Small intestine (tissue), 7 donors: ENCODE data around the gene ZWILCH. TPM values are rescaled to one million over a fixed set of nuclear protein-coding genes. Genes with fewer than 3 reads are reported as not detected.

Source experiments
- DNase-seq, 2 donors: peaks; one replicate each; pipeline versions ENCODE4 v3.0.0 to v3.0.0-alpha.2; 2013
- FAIRE-seq: peaks from 2 replicates; lab custom pipeline; 2012; peaks lifted over from hg19 to GRCh38; lab: Jason Lieb, UNC
- H3K27ac ChIP-seq, 3 donors: one replicate each; pipeline ENCODE4 v1.5.1; 2013; ENCODE audit warnings: low read length in 2 of 3, mild to moderate bottlenecking in 2 of 3, control low read depth in 1 of 3, inconsistent platforms in 1 of 3, low read depth in 1 of 3, moderate library complexity in 1 of 3
- H3K27me3 ChIP-seq, 3 donors: one replicate each; pipeline ENCODE4 v1.6.1; 2013; ENCODE audit warnings: low read length in 3 of 3, inconsistent platforms in 1 of 3; ENCODE audit not compliant: control insufficient read depth in 3 of 3, insufficient read depth in 3 of 3
- H3K36me3 ChIP-seq, 3 donors: one replicate each; pipeline ENCODE4 v1.6.1; 2013; ENCODE audit warnings: low read length in 3 of 3, inconsistent platforms in 1 of 3, low read depth in 1 of 3, mild to moderate bottlenecking in 1 of 3, moderate library complexity in 1 of 3; ENCODE audit not compliant: control insufficient read depth in 3 of 3, insufficient read depth in 2 of 3
- H3K4me1 ChIP-seq, 3 donors: one replicate each; pipeline ENCODE4 v1.6.1; 2013; ENCODE audit warnings: low read length in 2 of 3, inconsistent platforms in 1 of 3, low read depth in 1 of 3, mild to moderate bottlenecking in 1 of 3, moderate library complexity in 1 of 3; ENCODE audit not compliant: control insufficient read depth in 3 of 3, insufficient read depth in 2 of 3
- H3K4me3 ChIP-seq, 3 donors: one replicate each; pipeline ENCODE4 v1.5.1; 2013; ENCODE audit warnings: low read length in 3 of 3, control low read depth in 1 of 3, inconsistent platforms in 1 of 3, low read depth in 1 of 3, mild to moderate bottlenecking in 1 of 3, moderate library complexity in 1 of 3
- H3K9me3 ChIP-seq, 2 donors: one replicate each; pipeline ENCODE4 v1.6.1; 2013; ENCODE audit warnings: low read depth in 1 of 2, low read length in 1 of 2; ENCODE audit not compliant: control insufficient read depth in 2 of 2, insufficient read depth in 1 of 2
- WGBS, 3 donors: extraction: QIAGEN DNeasy Blood & Tissue Kit; methylation state at CpG; one replicate each; pipeline ENCODE4 v1.1.7; 2013; 5-methylcytosine and 5-hydroxymethylcytosine counted together
- polyA plus RNA-seq, 4 donors: library from polyadenylated mRNA; stranded (reverse) in 3 of 4; unstranded in 1 of 4; fragments of 200-250 nt in 3 of 4; fragments of 120-200 nt in 1 of 4; gene quantifications; one replicate each; pipeline versions ENCODE4 v1.2.1 to v1.2.3, GENCODE V29; 2013
- donor health status: healthy with polysubstance abuse.
- donor health status: control.
- donor health status: control.
- donor health status: Bipolar disorder and iron deficiency.
- donor health status: healthy.

The ZWILCH gene
- polyA plus RNA-seq, 4 donors, result 2.5 to 13.1 (median 8.5) TPM

DNA sequence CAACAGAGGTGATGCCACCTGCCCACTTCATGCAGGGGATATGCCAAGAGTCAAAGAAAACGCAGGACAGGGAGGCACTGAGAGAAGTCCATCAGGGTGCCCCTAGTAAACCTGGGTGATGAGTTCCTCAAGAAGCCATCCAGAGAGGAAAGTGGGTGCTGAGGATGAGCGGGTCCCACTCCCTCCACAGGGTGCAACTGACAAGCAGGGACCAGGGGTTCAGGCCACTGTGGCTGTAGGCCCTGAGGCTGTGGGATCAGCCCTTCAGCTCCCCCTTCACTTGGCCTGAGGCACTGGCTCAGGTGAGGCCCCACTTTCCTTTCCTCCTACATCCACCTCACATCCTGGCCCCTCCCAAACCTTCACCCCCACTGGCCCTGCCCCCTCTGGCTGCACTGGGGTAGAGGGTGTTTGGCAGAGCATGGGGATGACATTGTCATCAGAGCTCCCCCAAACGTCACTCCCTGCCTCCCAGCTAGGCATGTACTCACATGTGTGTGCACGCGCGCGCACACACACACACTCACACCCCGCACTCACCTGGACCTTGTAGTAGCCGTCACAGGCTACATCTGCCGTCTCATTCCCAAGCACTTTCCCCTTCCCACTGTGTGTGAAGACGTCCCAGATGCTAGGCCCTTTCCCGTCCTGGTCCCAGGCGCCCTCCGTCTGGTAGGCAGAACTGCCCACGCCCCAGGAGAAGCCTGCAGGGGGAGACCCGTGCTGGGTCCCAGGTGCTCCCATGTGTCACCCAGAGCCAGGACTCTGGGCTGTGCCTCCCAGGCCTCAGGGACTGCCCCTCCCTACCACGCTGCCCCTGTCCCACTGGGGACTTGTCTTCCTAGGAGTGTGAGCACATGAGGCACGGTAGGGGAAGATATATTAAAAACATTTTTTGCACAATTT lies 59.3 kb downstream of the ZWILCH start:
- H3K36me3 ChIP-seq, result no peaks in the 10 kb centered on the region
- no peak overlapping the region for H3K27ac ChIP-seq
- H3K9me3 ChIP-seq, result no peaks in the 10 kb centered on the region
- H3K4me3 ChIP-seq, result no peak overlapping the region
- no peaks in the 10 kb centered on the region for H3K27me3 ChIP-seq
- FAIRE-seq (no peak), DNase-seq (no peak)
- H3K4me1 ChIP-seq, result no peaks in the 10 kb centered on the region
- 83 to 85% (median 83%) methylated on average over 15 to 18 of the region's 18 CpGs for WGBS, 3 donors

DNA sequence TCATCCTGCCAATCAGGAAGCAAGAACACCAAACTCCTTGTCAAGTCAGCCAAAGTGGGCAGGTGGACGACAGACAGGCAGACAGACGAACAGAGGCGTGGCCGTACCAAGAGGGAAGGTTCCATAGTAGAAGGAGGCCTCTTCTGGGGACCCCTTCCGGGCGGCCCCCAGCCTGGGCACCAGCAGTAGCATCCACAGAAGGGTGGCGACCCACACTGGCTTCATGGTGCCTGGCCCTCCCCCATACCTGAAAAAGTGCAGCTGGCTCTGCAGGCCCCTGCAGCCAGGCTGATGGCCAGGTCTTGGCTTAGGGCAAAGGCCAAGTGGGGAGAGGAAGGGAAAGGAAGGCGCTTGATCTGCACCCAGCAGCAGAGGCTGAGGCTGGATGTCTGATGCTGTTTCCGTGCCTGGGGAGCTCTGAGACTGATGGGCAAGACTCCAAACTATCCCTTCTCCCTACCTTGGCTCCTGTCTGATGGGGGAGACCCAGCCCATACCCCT lies 60.1 kb downstream of the ZWILCH start:
- 68 to 75% (median 74%) methylated on average over 9 of the region's 9 CpGs for WGBS, 3 donors
- Histone ChIP-seq H3K27me3 (no peaks in the 10 kb centered on the region), H3K4me3 (no peak overlapping the region), H3K9me3 (no peaks in the 10 kb centered on the region), H3K4me1 (no peaks in the 10 kb centered on the region), H3K27ac (no peak overlapping the region), H3K36me3 (no peaks in the 10 kb centered on the region)
- no peak for FAIRE-seq
- DNase-seq, result no peak

DNA sequence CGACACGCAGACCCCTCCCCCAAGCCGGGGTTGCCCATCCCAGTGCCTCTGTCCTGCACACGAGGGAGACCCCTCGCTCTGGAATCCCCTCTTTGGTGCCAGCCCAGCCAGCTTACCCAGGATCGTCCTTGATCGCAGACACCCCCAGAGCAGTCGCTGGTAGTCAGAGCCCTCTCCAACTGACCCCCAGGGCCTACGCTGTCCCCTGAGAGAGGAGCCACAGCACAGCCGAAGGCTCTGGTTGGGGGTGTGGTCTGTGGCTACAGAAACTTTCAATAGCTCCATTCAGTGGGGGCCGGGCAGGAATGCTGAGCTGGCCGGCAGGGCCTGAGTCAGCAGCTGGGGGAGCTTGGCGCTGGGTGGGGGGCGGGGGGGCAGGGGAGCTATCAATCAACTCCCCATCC lies 60.6 kb downstream of the ZWILCH start, which contains the start of gene LCTL:
TSS of gene LCTL (minus strand) at position 258 of the 404 bp plus-strand sequence. CDS start 633 bp downstream, outside the sequence.
- Histone ChIP-seq H3K27me3 (no peaks in the 10 kb centered on the region), H3K4me3 (no peak within 1 kb of the TSS), H3K9me3 (no peaks in the 10 kb centered on the region), H3K36me3 (no peaks in the 10 kb centered on the region), H3K4me1 (no peaks in the 10 kb centered on the region), H3K27ac (no peak within 1 kb of the TSS)
- DNase-seq (no peak), FAIRE-seq (no peak)
- WGBS, 3 donors, result 55 to 81% (median 70%) methylated on average over 12 to 14 of the region's 14 CpGs

GRCh38 chr15:66566963-66567531 lies 61.9 kb downstream of the ZWILCH start:
- WGBS, 3 donors, result 29 to 35% (median 29%) methylated on average over 15 of the region's 15 CpGs
- FAIRE-seq, result no peak

GRCh38 chr15:66567897-66568296 lies 62.8 kb downstream of the ZWILCH start:
- WGBS, 3 donors, result 87 to 94% (median 88%) methylated on average over 7 of the region's 7 CpGs
- DNase-seq (no peak), FAIRE-seq (no peak)
- Histone ChIP-seq H3K27me3 (no peaks in the 10 kb centered on the region), H3K9me3 (no peaks in the 10 kb centered on the region), H3K4me3 (no peak overlapping the region), H3K36me3 (no peaks in the 10 kb centered on the region), H3K27ac (no peak overlapping the region), H3K4me1 (no peaks in the 10 kb centered on the region)

More at GRCh38 chr15:66566963-66567531, 61.9 kb downstream of the ZWILCH start:
- Histone ChIP-seq H3K4me1 (no peaks in the 10 kb centered on the region), H3K4me3 (no peak overlapping the region), H3K36me3 (no peaks in the 10 kb centered on the region), H3K27me3 (no peaks in the 10 kb centered on the region), H3K27ac (no peak overlapping the region), H3K9me3 (no peaks in the 10 kb centered on the region)
- peak; percentile 66 to 73 for DNase-seq

- H3K4me3 ChIP-seq, result no peak overlapping the region
- 81 to 88% (median 83%) methylated on average over 8 to 9 of the region's 9 CpGs for whole genome bisulfite sequencing, 3 donors
Observed at GRCh38 chr15:66569461-66570137, 64.5 kb downstream of the ZWILCH start.

DNA sequence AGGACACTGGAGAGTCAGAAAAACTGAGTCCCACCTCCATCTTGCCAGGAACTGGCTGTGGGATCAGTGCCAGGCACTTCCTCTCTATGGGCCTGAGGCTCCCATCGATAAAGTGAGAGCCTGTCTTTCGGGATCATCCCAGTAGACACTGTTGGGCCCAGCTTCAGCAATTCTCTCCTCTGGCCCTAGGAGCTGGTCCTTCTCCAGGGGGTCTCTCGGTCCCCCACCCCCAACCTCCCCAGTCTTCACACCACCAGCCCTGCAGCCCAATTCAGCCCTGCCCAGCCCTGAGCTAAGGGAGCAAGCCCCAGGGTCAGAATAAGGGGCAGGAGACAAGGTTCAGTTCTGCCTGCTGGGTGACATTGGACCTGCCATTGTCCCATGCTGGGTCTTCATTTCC lies 65.2 kb downstream of the ZWILCH start:
- DNase-seq (no peak), FAIRE-seq (no peak)
- Histone ChIP-seq H3K27ac (no peak overlapping the region), H3K9me3 (no peaks in the 10 kb centered on the region), H3K4me1 (no peaks in the 10 kb centered on the region), H3K27me3 (no peaks in the 10 kb centered on the region), H3K36me3 (no peaks in the 10 kb centered on the region), H3K4me3 (no peak overlapping the region)
- 75 to 91% (median 90%) methylated on average over 3 of the region's 3 CpGs for WGBS, 3 donors

More at GRCh38 chr15:66569461-66570137, 64.5 kb downstream of the ZWILCH start:
- H3K4me1 ChIP-seq, result no peaks in the 10 kb centered on the region
- no peak for DNase-seq
- no peaks in the 10 kb centered on the region for H3K36me3 ChIP-seq
- no peaks in the 10 kb centered on the region for H3K27me3 ChIP-seq
- FAIRE-seq, result no peak
- H3K9me3 ChIP-seq, result no peaks in the 10 kb centered on the region
- no peak overlapping the region for H3K27ac ChIP-seq

GRCh38 chr15:66570842-66571478 lies 65.8 kb downstream of the ZWILCH start:
- H3K4me1 ChIP-seq, result no peaks in the 10 kb centered on the region
- DNase-seq (no peak), FAIRE-seq (no peak)
- no peaks in the 10 kb centered on the region for H3K9me3 ChIP-seq
- no peaks in the 10 kb centered on the region for H3K27me3 ChIP-seq
- no peaks in the 10 kb centered on the region for H3K36me3 ChIP-seq
- no peak overlapping the region for H3K4me3 ChIP-seq
- no peak overlapping the region for H3K27ac ChIP-seq
- 77 to 85% (median 78%) methylated on average over 5 to 6 of the region's 6 CpGs for WGBS, 3 donors
